Vagina (tissue), 2 donors: Measurements from ENCODE around the gene PIGA.

Source experiments
- POLR2A ChIP-seq, 2 donors: fragments of 450-650 bp; IDR thresholded peaks; one replicate each; pipeline ENCODE4 v1.6.1; 2017; ENCODE audit warnings: antibody characterized with exemption in 2 of 2, mild to moderate bottlenecking in 2 of 2, moderate library complexity in 2 of 2
- POLR2AphosphoS5 ChIP-seq, 2 donors: sonication (generic); formaldehyde crosslinking; IDR thresholded peaks; one replicate each; pipeline ENCODE4 v1.9.0; 2017; ENCODE audit warnings: antibody characterized with exemption in 2 of 2, mild to moderate bottlenecking in 2 of 2, low read depth in 1 of 2; ENCODE audit not compliant: insufficient read depth in 1 of 2
- TF ChIP-seq, protein P1 (sequence below), 3 experiments: fragments of 450-650 bp in 2 of 3; fragments of 200-600 bp in 1 of 3; sonication (generic) in 1 of 3; IDR thresholded peaks; one replicate each; pipeline ENCODE4 v1.5.1; 2017 to 2019; ENCODE audit warnings: antibody characterized with exemption in 3 of 3, mild to moderate bottlenecking in 2 of 3, moderate library complexity in 2 of 3

DNA sequence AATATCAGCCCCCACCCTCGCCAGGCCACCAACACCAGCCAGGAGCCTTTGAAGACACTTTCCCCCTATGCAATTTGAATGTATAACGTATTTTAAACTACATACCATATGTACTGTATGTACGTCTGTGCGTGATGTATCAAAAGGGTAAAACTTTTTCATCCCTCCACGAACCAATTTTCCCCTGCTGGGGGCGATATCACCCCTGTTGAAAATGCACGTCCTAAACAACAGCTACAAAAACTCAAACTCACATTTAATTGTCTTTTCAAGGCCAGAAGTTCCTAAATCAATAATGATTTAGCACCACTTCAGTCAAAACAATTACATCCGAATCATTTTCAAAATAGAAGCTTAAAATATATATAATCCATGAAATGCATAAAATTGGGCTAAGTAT, 47.5 kb upstream of the PIGA start:
- TF ChIP-seq, protein P1, sequence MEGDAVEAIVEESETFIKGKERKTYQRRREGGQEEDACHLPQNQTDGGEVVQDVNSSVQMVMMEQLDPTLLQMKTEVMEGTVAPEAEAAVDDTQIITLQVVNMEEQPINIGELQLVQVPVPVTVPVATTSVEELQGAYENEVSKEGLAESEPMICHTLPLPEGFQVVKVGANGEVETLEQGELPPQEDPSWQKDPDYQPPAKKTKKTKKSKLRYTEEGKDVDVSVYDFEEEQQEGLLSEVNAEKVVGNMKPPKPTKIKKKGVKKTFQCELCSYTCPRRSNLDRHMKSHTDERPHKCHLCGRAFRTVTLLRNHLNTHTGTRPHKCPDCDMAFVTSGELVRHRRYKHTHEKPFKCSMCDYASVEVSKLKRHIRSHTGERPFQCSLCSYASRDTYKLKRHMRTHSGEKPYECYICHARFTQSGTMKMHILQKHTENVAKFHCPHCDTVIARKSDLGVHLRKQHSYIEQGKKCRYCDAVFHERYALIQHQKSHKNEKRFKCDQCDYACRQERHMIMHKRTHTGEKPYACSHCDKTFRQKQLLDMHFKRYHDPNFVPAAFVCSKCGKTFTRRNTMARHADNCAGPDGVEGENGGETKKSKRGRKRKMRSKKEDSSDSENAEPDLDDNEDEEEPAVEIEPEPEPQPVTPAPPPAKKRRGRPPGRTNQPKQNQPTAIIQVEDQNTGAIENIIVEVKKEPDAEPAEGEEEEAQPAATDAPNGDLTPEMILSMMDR (IDR thresholded peaks at IDR 0.05): no peak
- TF ChIP-seq POLR2AphosphoS5 (IDR thresholded peaks at IDR 0.05; ENCODE audit: insufficient read depth in 1 of 2, low read depth in 1 of 2) (no peak), POLR2A (IDR thresholded peaks at IDR 0.05) (no peak)
